K562 (cell line): ENCODE results near the gene KPTN. TPM values are rescaled to one million over a fixed set of nuclear protein-coding genes. Genes with fewer than 3 reads are reported as not detected.

Experiments
- CREBBP ChIP-seq: IDR thresholded peaks from one replicate; pipeline ENCODE4 v1.6.1; 2012; ENCODE audit warnings: low read depth, mild to moderate bottlenecking, control low read depth, inconsistent platforms, low read length
- EGR1 ChIP-seq: fragments of 450-650 bp; conservative IDR thresholded peaks from 2 replicates; pipeline ENCODE4 v1.6.1; 2017; ENCODE audit warnings: mild to moderate bottlenecking
- FUS ChIP-seq: fragments of 200-400 bp; formaldehyde crosslinking; optimal IDR thresholded peaks from 2 replicates; pipeline ENCODE3; 2017; ENCODE audit warnings: low read depth, low read length
- GABPB1 ChIP-seq: sonication (generic); formaldehyde crosslinking; IDR thresholded peaks from 2 replicates; pipeline ENCODE4 v1.8.0; 2022; ENCODE audit warnings: mild to moderate bottlenecking, missing genetic modification reagents
- KDM1A ChIP-seq, 2 experiments: fragments of 450-650 bp; IDR thresholded peaks; 2 replicates each; pipeline ENCODE4 v1.6.1; 2016; ENCODE audit warnings: mild to moderate bottlenecking in 2 of 2
- NFXL1 ChIP-seq: fragments of 450-650 bp; formaldehyde crosslinking; IDR thresholded peaks from 2 replicates; pipeline ENCODE4 v1.4.0; 2021; ENCODE audit warnings: mild to moderate bottlenecking
- PHB2 ChIP-seq: fragments of 450-650 bp; IDR thresholded peaks from 2 replicates; pipeline ENCODE4 v1.6.1; 2017; ENCODE audit warnings: low read depth
- RBM14 ChIP-seq: fragments of 200-400 bp; formaldehyde crosslinking; IDR thresholded peaks from 2 replicates; pipeline ENCODE4 v1.6.1; 2018; ENCODE audit warnings: low read depth, mild to moderate bottlenecking, low read length, moderate library complexity, borderline replicate concordance; ENCODE audit not compliant: insufficient read depth
- SP1 ChIP-seq: sonication (generic); formaldehyde crosslinking; IDR thresholded peaks from 2 replicates; pipeline ENCODE4 v1.8.1; 2022; ENCODE audit warnings: mild to moderate bottlenecking, missing genetic modification reagents
- TRIM24 ChIP-seq, 2 experiments: fragments of 450-650 bp; IDR thresholded peaks; 2 replicates each; pipeline ENCODE4 v1.6.1; 2016
- YBX1 ChIP-seq: fragments of 450-650 bp; IDR thresholded peaks from 2 replicates; pipeline ENCODE4 v1.7.1; 2016; ENCODE audit warnings: mild to moderate bottlenecking
- ZNF445 ChIP-seq: fragments of 250-450 bp; sonication (Bioruptor Pico); IDR thresholded peaks from 2 replicates; pipeline ENCODE4 v1.4.0; 2020; ENCODE audit warnings: low read depth, mild to moderate bottlenecking, moderate library complexity
- ZNF778 ChIP-seq: fragments of 450-650 bp; formaldehyde crosslinking; IDR thresholded peaks from 2 replicates; pipeline ENCODE4 v1.4.0; 2020; ENCODE audit warnings: mild to moderate bottlenecking, moderate library complexity
- polyA plus RNA-seq, 8 experiments: library from polyadenylated mRNA; depleted of rRNA in 4 of 8; stranded (reverse) in 5 of 8; unstranded in 3 of 8; fragments of >200 nt; fragmentation: Nextera tagmentation in 2 of 8; fragmentation: Illumina TruSeq in 1 of 8; extraction: Ambion mirVana in 2 of 8; extraction: Trizol in 1 of 8; gene quantifications; 2 replicates each; pipeline versions ENCODE4 v1.2.1 to v1.2.3, GENCODE V29; 2011 to 2014; ENCODE audit warnings: inconsistent platforms in 1 of 8, missing spikeins in 1 of 8
- total RNA-seq, 7 experiments: library from RNA; depleted of rRNA in 6 of 7; stranded (reverse); fragments of >200 nt in 6 of 7; fragmentation: Illumina TruSeq in 2 of 7; extraction: Trizol in 2 of 7; gene quantifications; 2 replicates each; pipeline versions ENCODE4 v1.2.1 to v1.2.3, GENCODE V29; 2011 to 2021; ENCODE audit warnings: low replicate concordance in 1 of 7
- TF ChIP-seq, protein P1 (sequence below): IDR thresholded peaks from 2 replicates; pipeline ENCODE4 v1.6.1; 2011; ENCODE audit not compliant: insufficient read length; ENCODE audit errors: extremely low read depth
- TF ChIP-seq, protein P2 (sequence below): sonication (generic); formaldehyde crosslinking; IDR thresholded peaks from 2 replicates; pipeline ENCODE4 v1.8.0; 2023; ENCODE audit warnings: mild to moderate bottlenecking, missing genetic modification reagents
- TF ChIP-seq, protein P3 (sequence below): fragments of 450-650 bp; formaldehyde crosslinking; IDR thresholded peaks from 2 replicates; pipeline ENCODE4 v1.4.0; 2022; ENCODE audit warnings: mild to moderate bottlenecking, moderate library complexity
- TF ChIP-seq, protein P4 (sequence below): sonication (generic); formaldehyde crosslinking; IDR thresholded peaks from 2 replicates; pipeline ENCODE4 v1.8.1; 2022; ENCODE audit warnings: missing genetic modification reagents
- TF ChIP-seq, protein P5 (sequence below): fragments of 200-800 bp; sonication (Bioruptor generic); IDR thresholded peaks from 2 replicates; pipeline ENCODE4 v1.6.1; 2017; ENCODE audit warnings: missing genetic modification characterization, missing compliant biosample characterization
- TF ChIP-seq, protein P6 (sequence below): sonication (generic); formaldehyde crosslinking; IDR thresholded peaks from 2 replicates; pipeline ENCODE4 v1.8.1; 2023; ENCODE audit warnings: mild to moderate bottlenecking, missing genetic modification reagents, moderate library complexity

The KPTN gene
- total and polyA plus RNA-seq, 9 of the 15 experiments (the other 6 are each of a cell fraction or from before 2014, with no cell fraction given): 0.56 to 18.2 (median 8.5) TPM

DNA sequence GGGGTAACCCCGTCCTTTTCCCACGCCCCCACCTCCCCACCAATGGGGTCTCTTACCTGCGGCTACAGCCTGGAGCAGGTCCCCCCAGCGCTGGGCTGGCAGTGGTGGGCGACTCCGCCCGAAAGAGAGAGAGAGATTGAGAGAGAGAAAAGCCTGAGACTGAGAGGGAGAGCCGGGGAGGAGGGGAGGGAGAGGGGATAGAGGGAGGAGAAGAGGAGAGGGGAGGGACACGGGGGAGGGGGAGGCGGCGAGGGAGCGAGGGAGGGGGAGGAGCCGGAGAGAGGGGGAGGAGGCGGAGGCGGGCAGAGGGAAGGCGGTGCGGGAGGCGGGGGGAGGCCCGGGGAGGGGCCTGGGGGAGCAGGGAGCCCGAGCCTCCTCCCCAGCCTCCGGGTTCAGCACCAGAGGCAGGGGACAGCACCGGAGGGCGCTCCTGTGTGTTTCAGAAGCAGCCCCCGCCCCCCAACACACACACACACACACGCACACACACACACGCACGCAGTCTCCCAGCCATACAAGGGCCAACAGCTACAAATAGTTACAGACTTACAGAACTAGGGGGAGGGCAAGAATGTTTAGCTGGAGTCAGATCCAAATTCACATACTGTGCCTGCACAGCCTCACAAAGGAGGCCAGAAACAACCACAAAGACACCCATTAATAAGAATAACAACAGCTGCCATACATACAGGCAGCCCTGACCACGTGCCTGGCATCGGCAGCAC is 12.1 kb downstream of the KPTN start, which contains the start of gene SLC8A2 (continued):
- TF ChIP-seq, protein P1, sequence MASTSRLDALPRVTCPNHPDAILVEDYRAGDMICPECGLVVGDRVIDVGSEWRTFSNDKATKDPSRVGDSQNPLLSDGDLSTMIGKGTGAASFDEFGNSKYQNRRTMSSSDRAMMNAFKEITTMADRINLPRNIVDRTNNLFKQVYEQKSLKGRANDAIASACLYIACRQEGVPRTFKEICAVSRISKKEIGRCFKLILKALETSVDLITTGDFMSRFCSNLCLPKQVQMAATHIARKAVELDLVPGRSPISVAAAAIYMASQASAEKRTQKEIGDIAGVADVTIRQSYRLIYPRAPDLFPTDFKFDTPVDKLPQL: no peak
- TF ChIP-seq KDM1A (IDR thresholded peaks at IDR 0.05) (peak in 1 of 2 experiments; percentile 72; a peak in 3 of 4 replicates), NFXL1 (CRISPR knock-in tag) (no peak), PHB2 (no peak), EGR1 (peak; percentile 35; the same call in 1 of the 2 replicates), RBM14 (no peak), CREBBP (no peak), ZNF778 (CRISPR knock-in tag) (no peak), FUS (no peak), TRIM24 (IDR thresholded peaks at IDR 0.05) (0 out of 4 replicates have a peak, but pooled peaks of 1 of the 2 experiments have one; percentile 23), YBX1 (no peak), ZNF445 (CRISPR knock-in tag) (no peak), SP1 (peak; percentile 76), GABPB1 (CRISPR knock-in tag) (peak; percentile 62)
- TF ChIP-seq, protein P2, sequence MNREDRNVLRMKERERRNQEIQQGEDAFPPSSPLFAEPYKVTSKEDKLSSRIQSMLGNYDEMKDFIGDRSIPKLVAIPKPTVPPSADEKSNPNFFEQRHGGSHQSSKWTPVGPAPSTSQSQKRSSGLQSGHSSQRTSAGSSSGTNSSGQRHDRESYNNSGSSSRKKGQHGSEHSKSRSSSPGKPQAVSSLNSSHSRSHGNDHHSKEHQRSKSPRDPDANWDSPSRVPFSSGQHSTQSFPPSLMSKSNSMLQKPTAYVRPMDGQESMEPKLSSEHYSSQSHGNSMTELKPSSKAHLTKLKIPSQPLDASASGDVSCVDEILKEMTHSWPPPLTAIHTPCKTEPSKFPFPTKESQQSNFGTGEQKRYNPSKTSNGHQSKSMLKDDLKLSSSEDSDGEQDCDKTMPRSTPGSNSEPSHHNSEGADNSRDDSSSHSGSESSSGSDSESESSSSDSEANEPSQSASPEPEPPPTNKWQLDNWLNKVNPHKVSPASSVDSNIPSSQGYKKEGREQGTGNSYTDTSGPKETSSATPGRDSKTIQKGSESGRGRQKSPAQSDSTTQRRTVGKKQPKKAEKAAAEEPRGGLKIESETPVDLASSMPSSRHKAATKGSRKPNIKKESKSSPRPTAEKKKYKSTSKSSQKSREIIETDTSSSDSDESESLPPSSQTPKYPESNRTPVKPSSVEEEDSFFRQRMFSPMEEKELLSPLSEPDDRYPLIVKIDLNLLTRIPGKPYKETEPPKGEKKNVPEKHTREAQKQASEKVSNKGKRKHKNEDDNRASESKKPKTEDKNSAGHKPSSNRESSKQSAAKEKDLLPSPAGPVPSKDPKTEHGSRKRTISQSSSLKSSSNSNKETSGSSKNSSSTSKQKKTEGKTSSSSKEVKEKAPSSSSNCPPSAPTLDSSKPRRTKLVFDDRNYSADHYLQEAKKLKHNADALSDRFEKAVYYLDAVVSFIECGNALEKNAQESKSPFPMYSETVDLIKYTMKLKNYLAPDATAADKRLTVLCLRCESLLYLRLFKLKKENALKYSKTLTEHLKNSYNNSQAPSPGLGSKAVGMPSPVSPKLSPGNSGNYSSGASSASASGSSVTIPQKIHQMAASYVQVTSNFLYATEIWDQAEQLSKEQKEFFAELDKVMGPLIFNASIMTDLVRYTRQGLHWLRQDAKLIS: 0 out of 2 replicates have a peak, but pooled peaks have one; percentile 46
- TF ChIP-seq, protein P3, sequence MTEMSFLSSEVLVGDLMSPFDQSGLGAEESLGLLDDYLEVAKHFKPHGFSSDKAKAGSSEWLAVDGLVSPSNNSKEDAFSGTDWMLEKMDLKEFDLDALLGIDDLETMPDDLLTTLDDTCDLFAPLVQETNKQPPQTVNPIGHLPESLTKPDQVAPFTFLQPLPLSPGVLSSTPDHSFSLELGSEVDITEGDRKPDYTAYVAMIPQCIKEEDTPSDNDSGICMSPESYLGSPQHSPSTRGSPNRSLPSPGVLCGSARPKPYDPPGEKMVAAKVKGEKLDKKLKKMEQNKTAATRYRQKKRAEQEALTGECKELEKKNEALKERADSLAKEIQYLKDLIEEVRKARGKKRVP (CRISPR knock-in tag): no peak
- TF ChIP-seq, protein P4, sequence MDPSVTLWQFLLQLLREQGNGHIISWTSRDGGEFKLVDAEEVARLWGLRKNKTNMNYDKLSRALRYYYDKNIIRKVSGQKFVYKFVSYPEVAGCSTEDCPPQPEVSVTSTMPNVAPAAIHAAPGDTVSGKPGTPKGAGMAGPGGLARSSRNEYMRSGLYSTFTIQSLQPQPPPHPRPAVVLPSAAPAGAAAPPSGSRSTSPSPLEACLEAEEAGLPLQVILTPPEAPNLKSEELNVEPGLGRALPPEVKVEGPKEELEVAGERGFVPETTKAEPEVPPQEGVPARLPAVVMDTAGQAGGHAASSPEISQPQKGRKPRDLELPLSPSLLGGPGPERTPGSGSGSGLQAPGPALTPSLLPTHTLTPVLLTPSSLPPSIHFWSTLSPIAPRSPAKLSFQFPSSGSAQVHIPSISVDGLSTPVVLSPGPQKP (CRISPR knock-in tag): no peak
- TF ChIP-seq, protein P5, sequence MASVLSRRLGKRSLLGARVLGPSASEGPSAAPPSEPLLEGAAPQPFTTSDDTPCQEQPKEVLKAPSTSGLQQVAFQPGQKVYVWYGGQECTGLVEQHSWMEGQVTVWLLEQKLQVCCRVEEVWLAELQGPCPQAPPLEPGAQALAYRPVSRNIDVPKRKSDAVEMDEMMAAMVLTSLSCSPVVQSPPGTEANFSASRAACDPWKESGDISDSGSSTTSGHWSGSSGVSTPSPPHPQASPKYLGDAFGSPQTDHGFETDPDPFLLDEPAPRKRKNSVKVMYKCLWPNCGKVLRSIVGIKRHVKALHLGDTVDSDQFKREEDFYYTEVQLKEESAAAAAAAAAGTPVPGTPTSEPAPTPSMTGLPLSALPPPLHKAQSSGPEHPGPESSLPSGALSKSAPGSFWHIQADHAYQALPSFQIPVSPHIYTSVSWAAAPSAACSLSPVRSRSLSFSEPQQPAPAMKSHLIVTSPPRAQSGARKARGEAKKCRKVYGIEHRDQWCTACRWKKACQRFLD (CRISPR knock-in tag): no peak
- TF ChIP-seq, protein P6, sequence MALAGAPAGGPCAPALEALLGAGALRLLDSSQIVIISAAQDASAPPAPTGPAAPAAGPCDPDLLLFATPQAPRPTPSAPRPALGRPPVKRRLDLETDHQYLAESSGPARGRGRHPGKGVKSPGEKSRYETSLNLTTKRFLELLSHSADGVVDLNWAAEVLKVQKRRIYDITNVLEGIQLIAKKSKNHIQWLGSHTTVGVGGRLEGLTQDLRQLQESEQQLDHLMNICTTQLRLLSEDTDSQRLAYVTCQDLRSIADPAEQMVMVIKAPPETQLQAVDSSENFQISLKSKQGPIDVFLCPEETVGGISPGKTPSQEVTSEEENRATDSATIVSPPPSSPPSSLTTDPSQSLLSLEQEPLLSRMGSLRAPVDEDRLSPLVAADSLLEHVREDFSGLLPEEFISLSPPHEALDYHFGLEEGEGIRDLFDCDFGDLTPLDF (CRISPR knock-in tag): no peak
